HCT116 (cell line): Measurements from ENCODE around the gene TMEM141. TPM values are rescaled to one million over a fixed set of nuclear protein-coding genes. Genes with fewer than 3 reads are reported as not detected.

ENCODE experiments used
- ATAC-seq: fragments of 200-7000 bp; cut with Tn5 transposase; 2 replicates; pipeline ENCODE4 v1.9.1; 2020; ENCODE audit warnings: mild to moderate bottlenecking, moderate library complexity
- BruUV-seq: library from RNA; stranded (reverse); fragments of 400-500 nt; replicated peaks from 2 replicates; lab custom pipeline; 2021; lab: Mats Ljungman, UMichigan
- CTCF ChIA-PET: fragments of 300-600 bp; sonication (Branson Sonifier 250); formaldehyde crosslinking; loops from one replicate; lab custom pipeline; 2021; ENCODE audit warnings: antibody characterized with exemption; lab: Charles Lee
- POLR2A ChIA-PET: fragments of 300-600, 350-600 bp; sonication (Branson Sonifier 250); formaldehyde crosslinking; loops from one replicate; lab custom pipeline; 2021; ENCODE audit warnings: antibody characterized with exemption; lab: Charles Lee
- RAD21 ChIA-PET, 2 experiments: fragments of 300-600 bp; sonication (Branson Sonifier 250); formaldehyde crosslinking; loops; one replicate each; lab custom pipeline; 2023; ENCODE audit warnings: low total read pairs in 2 of 2; ENCODE audit not compliant: uncharacterized antibody in 2 of 2, unreplicated experiment in 2 of 2, low non-redundant PET in 1 of 2; lab: Charles Lee
- DNase-seq: peaks from one replicate; pipeline ENCODE4 v3.0.0-alpha.2; 2010; ENCODE audit warnings: low read depth, low spot score
- H2AFZ ChIP-seq: fragments of 200-600 bp; shearing (Covaris generic), sonication (generic); 2 replicates; pipeline ENCODE4 v1.6.1; 2017; ENCODE audit warnings: low read depth, mixed run types, mixed read lengths, antibody characterized with exemption, low read length; ENCODE audit not compliant: poor library complexity, severe bottlenecking
- H3K27ac ChIP-seq: 2 replicates; pipeline ENCODE4 v1.5.1; 2012; ENCODE audit warnings: low read depth, low read length
- H3K27me3 ChIP-seq: fragments of 200-600 bp; sonication (generic); 2 replicates; pipeline ENCODE4 v1.6.1; 2016; ENCODE audit warnings: mixed run types, low read length, mixed read lengths; ENCODE audit not compliant: insufficient read depth
- H3K36me3 ChIP-seq, 2 experiments: fragments of 200-500 bp in 1 of 2; fragments of 200-600 bp in 1 of 2; sonication (Bioruptor generic) in 1 of 2; sonication (generic) in 1 of 2; 2 replicates each; pipeline versions ENCODE4 v1.5.1 to v1.6.1; 2014 to 2016; ENCODE audit warnings: low read length in 2 of 2, inconsistent platforms in 1 of 2, mixed read lengths in 1 of 2, mixed run types in 1 of 2; ENCODE audit not compliant: insufficient read depth in 2 of 2, control insufficient read depth in 1 of 2
- H3K4me1 ChIP-seq, 2 experiments: fragments of 200-600 bp in 1 of 2; sonication (generic) in 1 of 2; 2 replicates each; pipeline versions ENCODE4 v1.5.1 to v1.6.1; 2012 to 2017; ENCODE audit warnings: low read length in 2 of 2, inconsistent platforms in 1 of 2, mild to moderate bottlenecking in 1 of 2, mixed read lengths in 1 of 2, mixed run types in 1 of 2, moderate library complexity in 1 of 2; ENCODE audit not compliant: insufficient read depth in 2 of 2, control insufficient read depth in 1 of 2
- H3K4me2 ChIP-seq: fragments of 200-600 bp; sonication (generic); 2 replicates; pipeline ENCODE4 v1.6.1; 2017; ENCODE audit warnings: mixed run types, low read length, mixed read lengths
- H3K4me3 ChIP-seq, 2 experiments: fragments of 200-600 bp in 1 of 2; sonication (generic) in 1 of 2; replicated peaks in 1 of 2; 2 replicates each; pipeline ENCODE4 v1.5.1; 2011 to 2016; ENCODE audit warnings: low read length in 2 of 2, control low read depth in 1 of 2, low read depth in 1 of 2, mild to moderate bottlenecking in 1 of 2, mixed read lengths in 1 of 2, mixed run types in 1 of 2
- H3K79me2 ChIP-seq: fragments of 200-600 bp; sonication (generic); 2 replicates; pipeline ENCODE4 v1.6.1; 2017; ENCODE audit warnings: mild to moderate bottlenecking, mixed run types, low read length, moderate library complexity, mixed read lengths; ENCODE audit not compliant: insufficient read depth
- H3K9ac ChIP-seq: fragments of 200-600 bp; sonication (generic); 2 replicates; pipeline ENCODE4 v1.6.1; 2016; ENCODE audit warnings: low read length, mixed read lengths
- H3K9me2 ChIP-seq: fragments of 200-600 bp; sonication (generic), shearing (Covaris generic); 2 replicates; pipeline ENCODE4 v1.6.1; 2017; ENCODE audit warnings: mixed run types, mild to moderate bottlenecking, moderate library complexity; ENCODE audit not compliant: insufficient read depth
- H3K9me3 ChIP-seq, 2 experiments: fragments of 200-500 bp in 1 of 2; fragments of 200-600 bp in 1 of 2; sonication (Bioruptor generic) in 1 of 2; sonication (generic) in 1 of 2; 2 replicates each; pipeline ENCODE4 v1.6.1; 2014 to 2017; ENCODE audit warnings: low read length in 2 of 2, mixed read lengths in 2 of 2, inconsistent platforms in 1 of 2, low read depth in 1 of 2, mild to moderate bottlenecking in 1 of 2, mixed run types in 1 of 2, moderate library complexity in 1 of 2; ENCODE audit not compliant: control insufficient read depth in 1 of 2, insufficient read depth in 1 of 2
- H4K20me1 ChIP-seq: fragments of 200-600 bp; sonication (generic), shearing (Covaris generic); 2 replicates; pipeline ENCODE4 v1.6.1; 2017; ENCODE audit warnings: mixed run types, mild to moderate bottlenecking, moderate library complexity; ENCODE audit not compliant: insufficient read depth
- ATF3 ChIP-seq: IDR thresholded peaks from 2 replicates; pipeline ENCODE4 v1.6.1; 2012
- CTCF ChIP-seq, 3 experiments: fragments of 200-600 bp in 1 of 3; sonication (generic) in 1 of 3; IDR thresholded peaks in 2 of 3; conservative IDR thresholded peaks in 1 of 3; 2 replicates each; pipeline ENCODE4 v1.5.1; 2012 to 2017; ENCODE audit warnings: low read depth in 2 of 3, low read length in 2 of 3, antibody characterized with exemption in 1 of 3, borderline replicate concordance in 1 of 3, control low read depth in 1 of 3, mild to moderate bottlenecking in 1 of 3, mixed read lengths in 1 of 3, mixed run types in 1 of 3, moderate library complexity in 1 of 3; ENCODE audit not compliant: insufficient read depth in 1 of 3
- EGR1 ChIP-seq: IDR thresholded peaks from 2 replicates; pipeline ENCODE4 v1.6.1; 2012; ENCODE audit warnings: low read depth
- EZH2 ChIP-seq: fragments of 200-600 bp; sonication (generic); IDR thresholded peaks from 2 replicates; pipeline ENCODE4 v1.6.1; 2017; ENCODE audit warnings: antibody characterized with exemption, mixed run types
- FOSL1 ChIP-seq: IDR thresholded peaks from 2 replicates; pipeline ENCODE4 v1.6.1; 2012; ENCODE audit warnings: low read depth
- JUND ChIP-seq: IDR thresholded peaks from 2 replicates; pipeline ENCODE4 v1.6.1; 2012
- POLR2AphosphoS5 ChIP-seq: IDR thresholded peaks from 2 replicates; pipeline ENCODE4 v1.6.1; 2011; ENCODE audit warnings: mild to moderate bottlenecking, low read depth, low read length, moderate library complexity
- RAD21 ChIP-seq: IDR thresholded peaks from 2 replicates; pipeline ENCODE4 v1.6.1; 2012; ENCODE audit warnings: low read depth, mild to moderate bottlenecking
- REST ChIP-seq: IDR thresholded peaks from 2 replicates; pipeline ENCODE4 v1.6.1; 2012; ENCODE audit warnings: low read depth
- TCF7L2 ChIP-seq: IDR thresholded peaks from 2 replicates; pipeline ENCODE4 v1.7.0; 2011; ENCODE audit warnings: borderline replicate concordance, inconsistent platforms; ENCODE audit not compliant: insufficient read depth, insufficient read length; ENCODE audit errors: extremely low read depth
- ZFX ChIP-seq: fragments of 450-650 bp; IDR thresholded peaks from 2 replicates; pipeline ENCODE4 v1.6.1; 2017
- intact Hi-C: fragments of 100-400 bp; cut with micrococcal nuclease; formaldehyde crosslinking; loops from 2 replicates; pipeline ENCODE4 v1.10.0; 2022
- total RNA-seq: library from RNA; stranded (reverse); gene quantifications from one replicate; pipeline ENCODE4 v1.2.1, GENCODE V29; 2021; ENCODE audit not compliant: unreplicated experiment

Gene TMEM141
- total RNA-seq, 1 experiment from 2014 or later = 73.6 TPM

- no peaks in the 10 kb centered on the region for H3K9me3 ChIP-seq
- no peak overlapping the region for H3K27ac ChIP-seq
- TF ChIP-seq ATF3 = no peak
- no peak for TF ChIP-seq RAD21
- no peak for TF ChIP-seq CTCF (IDR thresholded peaks at IDR 0.05 in 2 of 3, conservative IDR thresholded peaks at IDR 0.05 in 1 of 3; ENCODE audit: borderline replicate concordance in 1 of 3, insufficient read depth in 1 of 3, low read depth in 2 of 3, low read length in 2 of 3)
- TF ChIP-seq POLR2AphosphoS5 = no peak
- TF ChIP-seq FOSL1 = no peak
- TF ChIP-seq REST = no peak
- no peak for TF ChIP-seq EGR1
- no peak for TF ChIP-seq ZFX
- TF ChIP-seq EZH2 = no peak
- no peak for TF ChIP-seq TCF7L2
- no peak for TF ChIP-seq JUND
- DNase-seq (no peak), ATAC-seq (0 out of 2 replicates have a peak, but pooled peaks have one; percentile 30)
- no TSS peak for BruUV-seq
- intact Hi-C loops = no loop called here
- H4K20me1 ChIP-seq = no peaks in the 10 kb centered on the region
- ChIA-PET CTCF (interaction anchor here (0.5 kb wide), 1 partner anchor 242 kb away, joined by 5 read pairs; no protein-coding TSS in a partner anchor), POLR2A (no interaction called here), RAD21 (no interaction called here)
- H2AFZ ChIP-seq = no peak overlapping the region
- no peak overlapping the region for H3K9ac ChIP-seq
- no peaks in the 10 kb centered on the region for H3K9me2 ChIP-seq
- H3K4me2 ChIP-seq = no peak overlapping the region
- no peaks in the 10 kb centered on the region for H3K27me3 ChIP-seq
- peaks cover 6 to 8% of the 10 kb centered on the region in 2 experiments for H3K36me3 ChIP-seq
- H3K4me1 ChIP-seq = no peaks in the 10 kb centered on the region
- H3K4me3 ChIP-seq = no peak overlapping the region
- no peaks in the 10 kb centered on the region; the same call in 1 of the 2 replicates for H3K79me2 ChIP-seq
Measured at GRCh38 chr9:136825295-136826187, 34.4 kb downstream of the TMEM141 start.
